Activated CD4-positive, alpha-beta memory T cell treated with anti-CD3 and anti-CD28 coated beads, Interleukin-2, amount 10 ng/mL, durations not matched to agents 7 days and 5 days (primary cell): Measurements from ENCODE around the gene FLVCR1. TPM values are rescaled to one million over a fixed set of nuclear protein-coding genes. Genes with fewer than 3 reads are reported as not detected.

ENCODE experiments used
- CTCF ChIA-PET: fragments of 350-600 bp; sonication (Branson Sonifier 250); formaldehyde crosslinking; loops from one replicate; lab custom pipeline; 2021; ENCODE audit warnings: antibody characterized with exemption, inconsistent platforms; lab: Charles Lee
- POLR2A ChIA-PET: fragments of 350-600 bp; sonication (Branson Sonifier 250); formaldehyde crosslinking; loops from one replicate; lab custom pipeline; 2021; ENCODE audit warnings: antibody characterized with exemption; lab: Charles Lee
- DNase-seq: peaks from one replicate; pipeline ENCODE4 v3.0.0-alpha.2; 2020
- H3K27ac Mint-ChIP-seq: one replicate; pipeline ENCODE4 v1.8.0; 2021; ENCODE audit warnings: mild to moderate bottlenecking, mixed read lengths
- H3K27me3 Mint-ChIP-seq: one replicate; pipeline ENCODE4 v1.8.0; 2021; ENCODE audit warnings: mixed read lengths
- H3K36me3 Mint-ChIP-seq: one replicate; pipeline ENCODE4 v1.8.0; 2021; ENCODE audit warnings: low read depth, mixed read lengths
- H3K4me1 Mint-ChIP-seq: one replicate; pipeline ENCODE4 v1.8.0; 2021; ENCODE audit warnings: mixed read lengths
- H3K4me3 Mint-ChIP-seq: one replicate; pipeline ENCODE4 v1.8.0; 2021; ENCODE audit warnings: mild to moderate bottlenecking, mixed read lengths
- H3K9me3 Mint-ChIP-seq: one replicate; pipeline ENCODE4 v1.8.0; 2021; ENCODE audit warnings: mixed read lengths
- total RNA-seq, 2 experiments: library from RNA; stranded (reverse); gene quantifications; one replicate each; pipeline ENCODE4 v1.2.3, GENCODE V29; 2021

FLVCR1 gene
- total RNA-seq, 2 experiments from 2014 or later: 11.7 to 14.2 TPM

DNA sequence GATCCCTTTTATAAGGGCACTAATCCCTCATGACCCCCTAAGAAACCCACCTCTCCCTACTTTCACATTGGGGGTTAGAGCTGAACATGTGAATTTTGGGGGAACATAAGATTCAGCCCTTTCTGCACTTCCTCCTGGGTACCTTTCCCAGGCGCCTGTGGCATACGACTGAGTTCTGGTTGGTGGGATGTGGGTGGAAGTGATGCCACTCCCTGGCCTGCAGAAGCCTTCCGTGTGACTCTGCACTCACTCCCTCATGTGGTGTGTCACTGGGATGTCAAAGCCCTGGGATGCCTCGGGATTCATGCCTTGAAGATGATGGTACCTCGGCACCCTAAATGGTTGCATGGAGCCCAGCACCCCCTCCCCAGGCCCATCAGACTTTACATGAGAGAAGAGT lies 63.9 kb downstream of the FLVCR1 start:
- CTCF ChIA-PET: no interaction called here
- DNase-seq: no peak
- Mint-ChIP-seq H3K4me3 (no peak overlapping the region), H3K9me3 (no peaks in the 10 kb centered on the region), H3K27me3 (peaks cover 7% of the 10 kb centered on the region), H3K27ac (no peak overlapping the region), H3K36me3 (no peaks in the 10 kb centered on the region), H3K4me1 (peaks cover 3% of the 10 kb centered on the region)
- POLR2A ChIA-PET: interaction anchor here (1.2 kb wide), 1 partner anchor 21 kb away, joined by 3 read pairs; no protein-coding TSS in a partner anchor

DNA sequence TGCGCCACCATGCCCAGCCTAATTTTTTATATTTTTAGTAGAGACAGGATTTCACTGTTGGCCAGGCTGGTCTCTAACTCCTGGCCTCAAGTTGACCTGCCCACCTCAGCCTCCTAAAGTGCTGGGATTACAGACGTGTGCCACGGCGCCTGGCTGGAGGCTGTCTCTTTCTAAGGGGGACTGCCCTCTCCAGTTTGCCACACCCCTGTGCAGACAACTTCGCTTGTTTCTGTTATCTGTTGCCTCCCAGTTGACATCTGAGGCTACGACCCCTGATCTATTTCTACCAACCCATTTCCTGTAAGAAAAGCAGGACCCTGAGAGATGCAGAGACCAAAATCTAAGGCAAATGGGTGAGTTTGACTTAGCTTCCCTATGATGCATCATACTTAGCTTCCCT lies 68.3 kb downstream of the FLVCR1 start:
- Mint-ChIP-seq H3K4me1 (peaks cover 9% of the 10 kb centered on the region), H3K27ac (no peak overlapping the region), H3K4me3 (no peak overlapping the region), H3K27me3 (peaks cover 2% of the 10 kb centered on the region), H3K9me3 (no peaks in the 10 kb centered on the region), H3K36me3 (no peaks in the 10 kb centered on the region)
- ChIA-PET CTCF (no interaction called here), POLR2A (no interaction called here)
- DNase-seq: no peak

DNA sequence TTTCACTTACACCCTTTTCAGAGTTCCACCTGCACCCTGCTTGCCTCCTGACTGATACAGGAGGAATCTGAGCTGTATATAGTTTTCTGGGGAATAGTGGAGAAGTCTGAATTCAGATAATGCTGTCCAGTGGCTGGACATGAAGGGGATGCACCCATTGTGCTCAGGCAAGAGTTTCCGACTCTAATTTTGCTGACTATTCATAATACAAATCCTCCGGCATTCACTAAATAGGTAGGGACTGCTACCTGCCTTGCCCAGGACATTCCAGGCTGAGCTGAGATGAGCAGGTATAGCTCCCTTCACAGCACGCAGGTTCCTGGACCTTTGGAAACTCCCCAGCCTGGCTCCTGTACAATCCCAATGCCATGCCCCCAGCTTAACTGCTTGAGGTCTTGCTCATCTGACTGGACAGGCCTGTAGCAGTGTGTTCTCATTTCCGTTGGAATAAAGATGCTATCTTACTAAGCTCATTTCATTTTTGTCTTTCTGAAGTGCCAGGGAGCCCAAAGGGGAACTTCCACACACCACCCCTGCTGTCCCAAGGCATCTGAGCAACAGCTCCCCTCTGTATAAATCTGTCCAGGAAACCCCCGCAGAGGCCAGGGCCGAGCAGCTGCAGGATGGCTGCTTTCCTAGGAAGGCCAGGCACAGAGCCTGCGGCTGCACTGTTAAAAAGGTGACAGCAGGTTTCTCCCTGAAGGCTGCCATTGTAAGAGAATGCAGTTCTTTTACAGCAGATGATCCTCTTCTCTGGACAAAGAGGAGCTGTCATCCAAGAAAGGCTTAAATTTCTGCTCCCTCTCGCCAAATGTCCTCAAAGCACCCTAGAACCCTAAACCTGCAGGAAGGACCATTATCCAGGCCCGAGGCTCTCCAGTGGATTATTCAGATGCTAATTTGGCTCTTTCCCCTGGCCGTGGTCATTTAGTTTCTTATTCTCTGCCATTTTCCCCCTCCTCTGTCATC lies 70.5 kb downstream of the FLVCR1 start:
- ChIA-PET CTCF (interaction anchor here (0.8 kb wide), 1 partner anchor 69 kb away, joined by 3 read pairs; no protein-coding TSS in a partner anchor), POLR2A (no interaction called here)
- DNase-seq: no peak
- Mint-ChIP-seq H3K4me3 (no peak overlapping the region), H3K27ac (no peak overlapping the region), H3K36me3 (no peaks in the 10 kb centered on the region), H3K9me3 (no peaks in the 10 kb centered on the region), H3K27me3 (no peaks in the 10 kb centered on the region), H3K4me1 (peaks cover 9% of the 10 kb centered on the region)

DNA sequence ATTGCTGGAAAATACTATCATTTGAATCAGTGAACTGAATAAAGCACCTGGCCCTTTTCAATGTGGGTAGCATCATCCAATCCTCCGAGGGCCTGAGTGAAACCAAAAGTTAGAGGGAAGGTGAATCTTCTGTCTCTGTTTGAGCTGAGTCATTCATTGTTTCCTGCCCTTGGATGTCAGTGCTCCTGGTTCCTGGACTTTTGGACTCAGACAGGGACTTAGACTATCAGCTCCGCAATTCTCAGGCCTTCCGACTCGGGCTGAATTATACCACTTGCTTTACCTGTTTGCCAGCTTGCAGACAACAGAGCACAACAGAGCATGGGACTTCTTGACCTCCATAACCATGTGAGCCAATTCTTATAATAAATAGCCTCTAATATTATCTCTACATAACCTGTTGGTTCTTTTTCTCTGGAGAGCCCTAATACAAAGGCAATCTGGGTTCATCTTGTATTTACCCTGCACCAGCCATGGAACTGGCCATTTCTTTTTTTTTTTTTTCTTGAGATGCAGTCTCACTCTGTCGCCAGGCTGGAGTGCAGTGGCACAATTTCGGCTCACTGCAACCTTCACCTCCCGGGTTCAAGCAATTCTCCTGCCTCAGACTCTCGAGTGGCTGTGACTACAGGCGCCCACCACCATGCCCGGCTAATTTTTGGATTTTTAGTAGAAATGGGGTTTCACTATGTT lies 73.1 kb downstream of the FLVCR1 start:
- H3K36me3 Mint-ChIP-seq: no peaks in the 10 kb centered on the region
- ChIA-PET POLR2A (no interaction called here), CTCF (interaction anchor here (1.0 kb wide), 1 partner anchor 266 kb away, joined by 3 read pairs; no protein-coding TSS in a partner anchor)
- no peaks in the 10 kb centered on the region for H3K9me3 Mint-ChIP-seq
- H3K27me3 Mint-ChIP-seq: no peaks in the 10 kb centered on the region
- H3K4me3 Mint-ChIP-seq: no peak overlapping the region
- no peak overlapping the region for H3K27ac Mint-ChIP-seq
- H3K4me1 Mint-ChIP-seq: peaks cover 6% of the 10 kb centered on the region
- no peak for DNase-seq

DNA sequence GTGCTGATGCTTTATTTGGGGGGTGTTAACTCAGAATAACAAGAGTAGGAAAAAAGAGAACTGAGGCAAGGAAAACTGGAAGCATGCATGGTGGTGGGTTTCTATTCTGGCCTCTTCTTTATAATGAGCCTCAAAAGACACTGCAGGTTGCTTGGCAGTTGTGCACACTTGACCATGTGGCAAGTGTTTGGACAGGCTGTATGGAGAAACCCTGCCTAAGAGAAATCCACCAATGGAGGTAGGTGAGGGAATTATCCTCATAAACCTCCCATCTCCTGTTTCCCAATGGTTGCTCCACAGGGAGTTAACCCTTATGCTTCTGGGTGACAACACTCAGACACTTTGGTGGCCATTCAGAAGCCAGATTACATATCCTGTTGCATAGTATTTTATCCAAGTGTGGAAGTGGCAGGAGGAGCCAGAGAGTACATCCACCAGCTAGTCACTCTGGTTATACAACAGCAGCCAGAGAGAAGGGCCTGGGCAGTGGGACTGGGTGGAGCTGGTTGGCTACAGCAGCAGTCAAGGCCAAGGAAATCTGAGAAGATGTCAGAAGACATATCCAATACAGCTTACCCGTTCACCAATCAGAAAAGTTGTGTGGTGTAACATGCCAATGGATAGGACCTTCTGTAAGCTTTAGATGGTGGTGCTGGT lies 75.9 kb downstream of the FLVCR1 start:
- peaks cover 6% of the 10 kb centered on the region for H3K4me1 Mint-ChIP-seq
- DNase-seq: no peak
- H3K27me3 Mint-ChIP-seq: no peaks in the 10 kb centered on the region
- H3K4me3 Mint-ChIP-seq: no peak overlapping the region
- H3K9me3 Mint-ChIP-seq: no peaks in the 10 kb centered on the region
- ChIA-PET POLR2A (no interaction called here), CTCF (no interaction called here)
- no peaks in the 10 kb centered on the region for H3K36me3 Mint-ChIP-seq
- no peak overlapping the region for H3K27ac Mint-ChIP-seq

DNA sequence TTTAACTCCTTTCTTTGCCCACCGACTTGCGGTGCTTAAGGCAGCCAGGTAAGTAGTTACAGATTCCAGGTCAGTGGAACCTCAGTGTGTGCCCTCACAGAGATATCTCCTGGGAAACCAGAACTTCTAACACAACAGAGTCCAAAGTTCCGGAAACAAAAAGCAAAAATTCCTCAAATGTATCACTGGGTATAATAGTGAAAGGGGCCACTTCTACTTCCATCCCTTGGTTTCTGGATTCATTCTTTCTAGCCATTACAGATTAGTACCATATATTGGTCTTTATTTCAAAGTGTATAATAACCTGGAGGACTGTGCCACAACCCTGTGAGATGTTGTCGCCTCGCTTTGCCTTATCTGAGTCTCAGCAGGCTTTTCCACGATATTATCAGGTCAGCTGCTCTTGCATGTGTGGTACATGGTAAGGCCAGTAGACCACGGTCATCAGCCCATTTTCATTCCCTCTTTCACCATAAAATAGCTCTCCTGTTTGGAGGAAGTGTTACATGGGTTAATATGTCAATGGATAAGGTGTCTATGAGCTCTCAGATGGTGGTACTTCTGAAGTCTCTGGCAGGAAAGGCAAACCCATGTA lies 77.4 kb downstream of the FLVCR1 start:
- no peaks in the 10 kb centered on the region for H3K27me3 Mint-ChIP-seq
- no peaks in the 10 kb centered on the region for H3K36me3 Mint-ChIP-seq
- H3K4me1 Mint-ChIP-seq: peaks cover 6% of the 10 kb centered on the region
- ChIA-PET POLR2A (no interaction called here), CTCF (no interaction called here)
- H3K9me3 Mint-ChIP-seq: no peaks in the 10 kb centered on the region
- H3K27ac Mint-ChIP-seq: no peak overlapping the region
- no peak for DNase-seq
- H3K4me3 Mint-ChIP-seq: no peak overlapping the region

DNA sequence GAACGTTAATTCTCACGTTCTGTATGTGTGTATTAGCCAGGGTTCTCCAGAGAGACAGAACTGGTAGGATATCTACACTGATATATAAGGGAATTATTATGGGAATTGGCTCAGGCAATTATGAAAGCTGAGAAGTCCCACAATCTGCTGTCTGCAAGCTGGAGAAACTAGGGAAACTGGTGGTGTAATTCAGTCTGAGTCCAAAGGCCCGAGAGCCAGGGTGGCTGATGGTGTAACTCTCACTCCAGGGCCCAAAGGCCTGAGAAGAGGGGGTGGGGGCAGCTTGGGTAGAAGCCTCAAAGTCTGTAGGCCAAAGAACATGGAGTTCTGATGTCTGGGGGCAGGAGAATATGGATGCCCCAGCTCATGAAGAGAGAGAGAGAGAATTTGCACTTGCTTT lies 79.0 kb downstream of the FLVCR1 start:
- DNase-seq: no peak
- H3K4me1 Mint-ChIP-seq: no peaks in the 10 kb centered on the region
- H3K9me3 Mint-ChIP-seq: no peaks in the 10 kb centered on the region
- no peaks in the 10 kb centered on the region for H3K36me3 Mint-ChIP-seq
- ChIA-PET POLR2A (no interaction called here), CTCF (no interaction called here)
- H3K27ac Mint-ChIP-seq: no peak overlapping the region
- no peak overlapping the region for H3K4me3 Mint-ChIP-seq
- H3K27me3 Mint-ChIP-seq: peaks cover 5% of the 10 kb centered on the region

DNA sequence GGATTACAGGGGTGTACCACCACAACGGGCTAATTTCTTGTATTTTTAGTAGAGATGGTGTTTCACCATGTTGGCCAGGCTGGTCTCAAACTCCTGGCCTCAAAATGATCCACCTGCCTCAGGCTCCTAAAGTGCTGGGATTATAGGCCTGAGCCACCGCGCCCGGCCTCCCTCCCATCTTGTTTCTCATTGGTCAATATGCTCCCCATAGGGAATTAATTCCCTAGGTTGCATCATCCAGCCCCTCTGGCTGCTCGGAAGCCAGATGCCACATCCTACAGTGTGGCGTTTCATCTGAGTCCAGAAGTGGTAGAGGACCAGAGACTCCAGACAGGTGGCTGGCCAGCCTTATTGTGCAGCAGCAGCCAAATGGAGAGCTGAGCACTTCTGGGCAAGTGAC lies 80.8 kb downstream of the FLVCR1 start:
- CTCF ChIA-PET: no interaction called here
- Mint-ChIP-seq H3K9me3 (no peaks in the 10 kb centered on the region), H3K27ac (no peak overlapping the region), H3K36me3 (no peaks in the 10 kb centered on the region), H3K4me1 (no peaks in the 10 kb centered on the region), H3K27me3 (peaks cover 8% of the 10 kb centered on the region), H3K4me3 (no peak overlapping the region)
- POLR2A ChIA-PET: no interaction called here
- no peak for DNase-seq

DNA sequence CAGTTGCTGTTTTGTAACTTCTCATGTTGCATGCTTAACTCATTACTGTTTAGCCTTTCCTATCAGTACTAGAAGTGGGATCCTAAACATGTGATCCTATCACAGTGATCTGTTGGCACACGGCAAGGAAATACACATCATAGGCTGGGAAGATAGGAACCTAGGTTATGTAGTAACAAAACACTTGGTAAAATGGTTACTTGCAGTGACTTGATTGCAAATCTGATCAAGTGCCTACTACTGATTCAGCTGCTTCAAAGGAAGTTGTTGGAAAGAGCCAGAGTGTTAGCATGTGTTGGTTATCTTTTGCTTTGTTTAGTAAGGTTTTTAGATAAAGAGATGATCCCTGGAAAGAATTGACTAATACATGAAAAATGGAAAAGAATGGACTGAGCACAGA lies 83.4 kb downstream of the FLVCR1 start:
- Mint-ChIP-seq H3K27ac (no peak overlapping the region), H3K27me3 (peaks cover 15% of the 10 kb centered on the region), H3K4me1 (no peaks in the 10 kb centered on the region), H3K9me3 (no peaks in the 10 kb centered on the region), H3K4me3 (no peak overlapping the region), H3K36me3 (no peaks in the 10 kb centered on the region)
- CTCF ChIA-PET: no interaction called here
- POLR2A ChIA-PET: no interaction called here
- DNase-seq: no peak

DNA sequence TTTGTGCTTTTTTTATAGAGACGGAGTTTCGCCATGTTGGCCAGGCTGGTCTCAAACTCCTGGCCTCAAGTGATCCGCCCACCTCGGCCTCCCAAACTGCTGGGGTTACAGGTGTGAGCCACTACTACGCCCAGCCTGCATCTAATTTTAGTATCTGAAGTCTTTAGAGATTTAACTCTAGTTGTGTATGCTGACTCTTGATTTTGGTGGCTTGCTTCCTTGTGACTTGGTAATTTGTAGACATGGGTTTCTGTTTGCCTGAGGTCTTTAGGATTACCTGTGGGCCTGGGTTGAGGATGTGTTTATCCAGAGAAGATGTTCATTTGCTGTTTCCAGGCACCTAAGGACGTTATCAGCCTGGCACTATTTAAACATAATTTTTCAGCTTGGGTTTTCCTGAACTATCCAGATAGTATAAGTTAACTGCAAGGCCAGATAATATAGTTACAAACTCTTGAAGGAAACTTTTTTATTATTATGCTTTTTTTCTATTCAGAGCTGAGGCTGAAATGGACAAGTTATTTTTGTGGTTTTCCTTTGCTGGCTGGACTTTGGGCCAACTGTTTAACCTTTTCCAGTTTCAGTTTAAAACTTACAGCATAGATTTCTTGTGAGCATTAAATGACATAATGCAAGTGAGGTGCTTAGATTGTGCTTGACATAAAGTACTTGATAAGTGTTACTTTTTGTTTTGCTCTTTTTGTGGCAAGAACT lies 84.8 kb downstream of the FLVCR1 start:
- Mint-ChIP-seq H3K4me1 (no peaks in the 10 kb centered on the region), H3K36me3 (no peaks in the 10 kb centered on the region), H3K4me3 (no peak overlapping the region), H3K9me3 (no peaks in the 10 kb centered on the region), H3K27me3 (peaks cover 19% of the 10 kb centered on the region), H3K27ac (no peak overlapping the region)
- DNase-seq: no peak
- CTCF ChIA-PET: no interaction called here
- POLR2A ChIA-PET: no interaction called here

DNA sequence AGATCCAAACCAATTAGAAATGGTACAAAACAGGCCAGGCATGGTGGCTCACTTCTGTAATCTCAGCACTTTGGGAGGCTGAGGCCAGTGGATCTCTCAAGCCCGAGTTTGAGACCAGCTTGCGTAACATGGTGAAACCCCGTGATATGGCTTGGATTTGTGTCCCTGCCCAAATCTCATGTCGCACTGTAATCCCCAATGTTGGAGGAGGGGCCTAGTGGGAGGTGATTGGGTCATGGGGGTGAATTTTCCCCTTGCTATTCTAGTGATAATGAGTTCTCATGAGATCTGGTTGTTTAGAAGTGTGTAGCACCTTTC lies 85.3 kb downstream of the FLVCR1 start:
- no peaks in the 10 kb centered on the region for H3K9me3 Mint-ChIP-seq
- no peak for DNase-seq
- ChIA-PET CTCF (no interaction called here), POLR2A (no interaction called here)
- H3K36me3 Mint-ChIP-seq: no peaks in the 10 kb centered on the region
- no peaks in the 10 kb centered on the region for H3K4me1 Mint-ChIP-seq
- no peak overlapping the region for H3K27ac Mint-ChIP-seq
- H3K27me3 Mint-ChIP-seq: peaks cover 21% of the 10 kb centered on the region
- H3K4me3 Mint-ChIP-seq: no peak overlapping the region

DNA sequence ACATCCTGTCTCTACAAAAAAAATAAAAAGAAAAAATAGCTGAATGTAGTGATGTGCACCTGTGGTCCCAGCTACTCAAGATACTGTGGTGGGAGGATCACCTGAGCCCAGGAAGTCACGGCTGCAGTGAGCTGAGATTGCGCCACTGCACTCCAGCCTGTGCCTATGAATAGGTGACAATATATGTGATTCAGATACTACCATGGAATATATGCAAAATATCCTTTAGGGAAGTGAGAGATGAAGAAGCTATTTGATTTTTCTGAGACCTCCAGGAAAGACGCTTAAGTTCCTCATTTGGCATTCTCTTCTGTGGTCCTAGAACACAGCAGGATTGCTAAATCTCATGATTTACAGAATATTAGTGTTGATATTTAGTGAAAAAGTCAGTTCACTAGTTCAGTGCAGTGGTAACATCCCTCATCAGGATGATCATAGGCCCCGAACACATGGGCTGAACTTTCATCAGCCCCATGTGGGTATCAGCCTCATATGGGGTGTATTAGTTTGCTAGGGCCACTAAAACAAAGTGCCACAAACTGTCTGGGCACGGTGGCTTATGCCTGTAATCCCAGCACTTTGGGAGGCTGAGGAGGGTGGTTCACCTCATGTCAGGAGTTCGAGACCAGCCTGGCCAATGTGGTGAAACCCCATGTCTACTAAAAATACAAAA lies 86.3 kb downstream of the FLVCR1 start:
- H3K27me3 Mint-ChIP-seq: peaks cover 30% of the 10 kb centered on the region
- ChIA-PET CTCF (no interaction called here), POLR2A (no interaction called here)
- no peaks in the 10 kb centered on the region for H3K9me3 Mint-ChIP-seq
- H3K4me3 Mint-ChIP-seq: no peak overlapping the region
- no peaks in the 10 kb centered on the region for H3K36me3 Mint-ChIP-seq
- no peaks in the 10 kb centered on the region for H3K4me1 Mint-ChIP-seq
- no peak for DNase-seq
- no peak overlapping the region for H3K27ac Mint-ChIP-seq
